ENCODE results near the gene APMAP. TPM values are rescaled to one million over a fixed set of nuclear protein-coding genes. Genes with fewer than 3 reads are reported as not detected.

APMAP gene
- total RNA-seq, 1 experiment from 2014 or later, result 67.8 TPM

DNA sequence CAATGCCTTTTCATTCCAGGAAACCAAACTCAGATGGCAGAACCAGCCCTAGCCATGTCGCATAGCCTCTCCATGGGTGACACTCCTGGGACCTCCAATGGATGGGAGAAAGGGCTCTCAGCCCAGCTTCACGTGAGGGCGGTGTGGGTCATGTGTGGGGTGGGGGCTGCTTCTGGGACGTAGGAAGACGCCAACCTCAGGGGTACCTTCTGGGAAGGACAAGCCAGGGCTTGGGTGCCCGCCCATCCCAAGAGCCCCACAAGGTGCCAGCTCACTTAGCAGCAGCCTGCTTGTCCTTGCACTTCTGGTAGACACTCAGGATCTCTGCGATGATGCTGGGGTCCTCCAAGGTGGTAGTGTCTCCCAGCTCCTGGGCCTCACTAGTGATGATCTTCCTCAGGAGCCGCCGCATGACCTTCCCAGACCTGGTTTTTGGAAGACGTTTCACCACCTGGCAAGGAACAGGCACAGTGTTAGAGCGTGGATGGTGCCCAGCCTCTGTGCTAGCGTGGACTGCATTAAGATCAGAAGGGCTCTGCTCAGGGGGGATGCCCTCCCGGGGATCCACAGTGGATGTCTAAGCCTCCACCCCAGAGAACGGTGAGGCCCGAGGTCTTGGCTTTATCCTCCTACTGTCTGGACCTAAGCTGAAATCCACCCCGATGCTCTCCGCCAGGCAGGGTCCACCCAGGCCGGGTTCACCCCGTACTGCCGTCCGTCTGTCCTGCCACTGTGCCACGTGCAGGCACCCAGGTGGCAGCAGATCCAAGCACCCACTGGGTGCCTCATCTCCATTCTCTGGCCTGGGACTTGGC lies 15.1 kb upstream of the APMAP start:
- peaks cover 0 to 3% of the 10 kb centered on the region in 2 experiments; a peak in 1 of 4 replicates for H3K4me1 Mint-ChIP-seq
- H3K27me3 Mint-ChIP-seq (ENCODE audit: low read depth), result peaks cover 11% of the 10 kb centered on the region
- no peak overlapping the region for H2BK120ac ChIP-seq (ENCODE audit: low read depth, low read length, poor library complexity, severe bottlenecking)
- no peaks in the 10 kb centered on the region for H3K4me1 ChIP-seq (ENCODE audit: insufficient read depth, low read length)
- DNase-seq, result peak; percentile 14
- H3K18ac ChIP-seq (ENCODE audit: insufficient read length, low read depth, low read length), result no peak overlapping the region
- peaks cover 0 to 2% of the 10 kb centered on the region in 2 experiments; a peak in 2 of 5 replicates for H3K9me3 Mint-ChIP-seq
- H3K4me3 Mint-ChIP-seq, result no peak overlapping the region
- no peak overlapping the region for H4K5ac ChIP-seq (ENCODE audit: insufficient read length, low read depth, low read length)
- no peak overlapping the region for H2BK5ac ChIP-seq (ENCODE audit: insufficient read length, low read length)
- no peak overlapping the region for H3T11ph ChIP-seq (ENCODE audit: low read length)
- no peak overlapping the region for H3K56ac ChIP-seq (ENCODE audit: insufficient read length, low read depth, low read length)
- no peaks in the 10 kb centered on the region for H3K27me3 ChIP-seq (ENCODE audit: insufficient read depth, low read length)
- no peaks in the 10 kb centered on the region for H3K9me3 ChIP-seq (ENCODE audit: control insufficient read depth, low read depth, low read length)
- H3K14ac ChIP-seq (ENCODE audit: insufficient read depth, low read length), result no peak overlapping the region
- H3K79me1 ChIP-seq (ENCODE audit: insufficient read depth, low read depth, low read length, poor library complexity, severe bottlenecking), result no peaks in the 10 kb centered on the region
- no peaks in the 10 kb centered on the region for H3K23me2 ChIP-seq (ENCODE audit: insufficient read length, low read depth, low read length, poor library complexity, severe bottlenecking)
- H2BK20ac ChIP-seq (ENCODE audit: low read depth, low read length, poor library complexity, severe bottlenecking), result no peak overlapping the region
- no peak overlapping the region for H2BK12ac ChIP-seq (ENCODE audit: insufficient read length, low read depth, low read length)
- H4K20me1 ChIP-seq (ENCODE audit: control insufficient read depth, insufficient read depth, insufficient read length), result no peaks in the 10 kb centered on the region
- no peak overlapping the region for H2AFZ ChIP-seq (ENCODE audit: low read length)
- H2AK5ac ChIP-seq (ENCODE audit: insufficient read length, low read length), result no peak overlapping the region
- no CpG with 5 or more reads among the region's 22 CpGs for WGBS (ENCODE audit: extremely low coverage, insufficient read length, low lambda C conversion rate)
- no peak overlapping the region for H3K23ac ChIP-seq (ENCODE audit: insufficient read length, low read depth, low read length)
- H3K27ac ChIP-seq (ENCODE audit: insufficient read length, low read depth, low read length), result no peak overlapping the region
- no peak overlapping the region for H3K9ac ChIP-seq (ENCODE audit: extremely low read depth, insufficient read length, low read length)
- H3K79me2 ChIP-seq (ENCODE audit: insufficient read depth, low read length), result no peaks in the 10 kb centered on the region
- no peak overlapping the region for H4K8ac ChIP-seq (replicated peaks; ENCODE audit: insufficient read length, low read depth, low read length)
- no peak overlapping the region for H4K91ac ChIP-seq (ENCODE audit: insufficient read length, low read depth, low read length)
- no peaks in the 10 kb centered on the region for H3K36me3 Mint-ChIP-seq (ENCODE audit: insufficient read depth in 1 of 3, low read depth in 3 of 3)
- no peak overlapping the region for H3K4ac ChIP-seq (ENCODE audit: low read depth, low read length)
- TF ChIP-seq, protein P1, sequence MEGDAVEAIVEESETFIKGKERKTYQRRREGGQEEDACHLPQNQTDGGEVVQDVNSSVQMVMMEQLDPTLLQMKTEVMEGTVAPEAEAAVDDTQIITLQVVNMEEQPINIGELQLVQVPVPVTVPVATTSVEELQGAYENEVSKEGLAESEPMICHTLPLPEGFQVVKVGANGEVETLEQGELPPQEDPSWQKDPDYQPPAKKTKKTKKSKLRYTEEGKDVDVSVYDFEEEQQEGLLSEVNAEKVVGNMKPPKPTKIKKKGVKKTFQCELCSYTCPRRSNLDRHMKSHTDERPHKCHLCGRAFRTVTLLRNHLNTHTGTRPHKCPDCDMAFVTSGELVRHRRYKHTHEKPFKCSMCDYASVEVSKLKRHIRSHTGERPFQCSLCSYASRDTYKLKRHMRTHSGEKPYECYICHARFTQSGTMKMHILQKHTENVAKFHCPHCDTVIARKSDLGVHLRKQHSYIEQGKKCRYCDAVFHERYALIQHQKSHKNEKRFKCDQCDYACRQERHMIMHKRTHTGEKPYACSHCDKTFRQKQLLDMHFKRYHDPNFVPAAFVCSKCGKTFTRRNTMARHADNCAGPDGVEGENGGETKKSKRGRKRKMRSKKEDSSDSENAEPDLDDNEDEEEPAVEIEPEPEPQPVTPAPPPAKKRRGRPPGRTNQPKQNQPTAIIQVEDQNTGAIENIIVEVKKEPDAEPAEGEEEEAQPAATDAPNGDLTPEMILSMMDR (conservative IDR thresholded peaks at IDR 0.05), result no peak
- no peak overlapping the region for H2BK15ac ChIP-seq (ENCODE audit: low read depth, low read length)
- no peak overlapping the region for H3K27ac Mint-ChIP-seq
- H3K4me2 ChIP-seq (ENCODE audit: insufficient read depth, insufficient read length, low read length), result no peak overlapping the region
